NB4 (cell line): ENCODE measurements around the gene ANKH.

Experiments used
- MAX ChIP-seq: IDR thresholded peaks from 2 replicates; pipeline ENCODE4 v1.6.1; 2011; ENCODE audit warnings: low read depth, low read length
- POLR2A ChIP-seq: IDR thresholded peaks from 2 replicates; pipeline ENCODE4 v1.6.1; 2011; ENCODE audit warnings: mild to moderate bottlenecking; ENCODE audit not compliant: insufficient read length; ENCODE audit errors: extremely low read depth

- TF ChIP-seq POLR2A (no peak), MAX (no peak)
Measured at GRCh38 chr5:14696851-14697250, 174.7 kb downstream of the ANKH start.
